Middle frontal gyrus (tissue), 1 donor: ENCODE measurements around the gene KRT33B.

Source experiments
- DNase-seq: peaks from one replicate; pipeline ENCODE4 v3.0.0-alpha.2; 2015; ENCODE audit warnings: low spot score; ENCODE audit errors: extremely low spot score

KRT33B gene

DNA sequence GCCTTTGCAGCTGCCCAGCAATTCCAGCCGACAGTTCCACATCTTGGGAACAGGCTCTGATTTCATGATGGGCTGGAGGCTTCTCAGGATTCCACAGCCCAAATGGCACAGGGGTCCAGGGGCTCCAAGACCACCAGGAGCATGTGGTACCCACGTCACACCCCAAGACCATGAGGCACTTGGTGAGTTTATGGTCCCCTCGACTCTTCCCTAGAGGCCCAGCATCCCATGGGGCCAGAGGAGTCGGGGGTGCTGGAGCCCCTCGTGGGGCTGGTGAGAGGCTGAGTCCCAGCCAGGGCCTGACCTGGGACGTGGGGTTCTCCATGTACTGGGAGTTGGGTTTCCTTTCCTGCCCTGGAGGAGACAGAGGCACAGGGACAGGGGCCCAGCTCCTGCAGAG lies 44.0 kb downstream of the KRT33B start:
- no peak for DNase-seq

DNA sequence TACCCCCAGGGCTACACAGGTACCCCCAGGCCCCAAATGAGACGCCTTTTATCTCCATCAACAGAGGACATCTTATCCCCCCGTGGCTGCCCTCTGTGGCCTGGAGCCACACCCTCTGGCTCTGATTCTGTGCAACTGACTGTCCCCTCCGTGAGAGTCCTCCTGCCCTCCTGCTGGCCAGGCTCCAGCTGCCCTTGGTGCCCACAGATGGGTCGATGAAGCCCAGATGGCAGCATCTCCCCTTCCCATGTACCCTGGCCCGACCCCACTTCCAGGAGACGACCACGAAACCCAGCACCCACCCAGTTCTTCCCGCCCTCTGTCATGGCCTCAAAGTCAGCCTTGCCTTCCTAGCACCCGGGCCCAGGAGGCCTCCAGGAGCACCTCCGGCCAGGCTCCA lies 44.5 kb downstream of the KRT33B start:
- DNase-seq: no peak

DNA sequence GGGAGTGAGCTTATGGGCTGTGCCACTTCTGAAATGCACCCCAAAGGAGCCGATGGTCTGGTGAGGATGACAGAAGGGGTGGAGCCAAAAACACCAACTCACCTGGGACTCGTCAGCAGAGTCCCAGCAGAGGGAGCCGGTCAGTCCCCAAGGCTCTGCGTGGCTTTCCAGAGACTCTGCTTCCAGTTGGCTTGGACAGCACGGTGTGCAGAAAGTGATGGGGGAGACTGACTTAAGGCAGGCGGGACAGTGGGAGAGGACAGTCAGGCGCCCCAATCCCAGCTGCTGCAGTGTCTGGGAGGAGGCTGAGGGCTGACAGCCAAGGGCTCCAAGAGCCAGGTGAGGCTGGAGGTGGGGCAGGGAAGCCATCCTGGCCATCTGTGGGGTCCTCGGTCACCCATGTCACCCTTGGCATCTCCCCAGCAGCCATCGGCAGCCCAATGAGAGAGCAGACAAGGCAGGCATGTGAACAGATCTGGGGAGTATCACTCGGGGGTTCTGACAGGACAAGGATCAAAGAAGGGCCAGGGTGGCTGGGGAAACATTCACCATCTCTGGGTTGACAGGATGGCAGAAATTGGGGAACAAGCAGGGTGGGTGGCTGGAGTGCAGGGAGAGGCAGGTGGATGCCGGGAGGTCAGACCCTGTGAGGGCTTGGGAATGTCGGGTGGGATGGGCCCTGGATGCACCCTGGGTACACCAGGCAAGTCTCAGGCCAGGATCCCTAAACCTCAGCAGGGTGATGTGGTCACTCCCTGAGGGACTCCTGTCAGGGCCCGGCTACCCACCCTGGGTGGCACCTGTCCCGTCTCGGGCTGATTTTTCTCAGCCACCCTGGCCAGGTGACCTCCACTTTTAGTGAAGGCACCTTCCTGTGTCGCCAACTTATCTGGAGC lies 45.2 kb downstream of the KRT33B start:
- DNase-seq: no peak

GRCh38 chr17:41322903-41323895 lies 46.4 kb downstream of the KRT33B start:
- no peak for DNase-seq

DNA sequence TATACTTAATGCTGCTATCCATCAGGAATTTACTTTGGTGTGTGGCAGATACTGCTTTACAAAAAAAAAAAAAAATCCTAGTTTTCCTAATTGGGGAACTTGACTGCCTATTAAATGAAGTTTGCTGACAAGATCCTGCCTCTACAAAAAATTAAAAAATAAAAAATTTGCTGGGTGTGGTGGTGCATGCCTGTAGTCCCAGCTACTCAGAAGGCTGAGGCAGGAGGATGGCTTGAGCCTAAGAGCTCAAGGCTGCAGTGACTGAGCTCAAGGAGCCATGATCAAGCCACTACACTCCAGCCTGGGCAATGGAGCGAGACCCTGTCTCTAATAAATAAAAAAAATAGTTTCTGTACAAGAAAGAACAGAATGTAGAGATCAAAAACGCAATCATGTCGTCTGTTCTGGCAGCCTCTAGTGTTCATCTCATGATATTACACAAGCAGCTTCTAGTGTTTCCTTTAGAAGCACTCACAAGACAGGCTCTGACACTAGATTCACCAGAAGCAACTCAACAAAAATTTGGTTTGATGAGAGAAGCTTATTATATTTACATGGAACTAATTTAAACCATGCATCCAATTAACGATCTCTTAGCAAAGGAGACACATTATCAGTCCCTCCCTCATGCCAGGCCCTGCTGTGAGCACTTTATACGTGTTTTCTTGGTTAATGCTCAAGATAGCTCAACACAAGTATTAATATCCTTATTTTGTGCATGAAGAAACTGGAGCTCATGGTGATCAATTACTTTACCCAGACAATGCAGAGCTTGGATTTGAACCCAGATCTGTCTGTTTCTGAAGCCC lies 47.3 kb downstream of the KRT33B start:
- DNase-seq: no peak

DNA sequence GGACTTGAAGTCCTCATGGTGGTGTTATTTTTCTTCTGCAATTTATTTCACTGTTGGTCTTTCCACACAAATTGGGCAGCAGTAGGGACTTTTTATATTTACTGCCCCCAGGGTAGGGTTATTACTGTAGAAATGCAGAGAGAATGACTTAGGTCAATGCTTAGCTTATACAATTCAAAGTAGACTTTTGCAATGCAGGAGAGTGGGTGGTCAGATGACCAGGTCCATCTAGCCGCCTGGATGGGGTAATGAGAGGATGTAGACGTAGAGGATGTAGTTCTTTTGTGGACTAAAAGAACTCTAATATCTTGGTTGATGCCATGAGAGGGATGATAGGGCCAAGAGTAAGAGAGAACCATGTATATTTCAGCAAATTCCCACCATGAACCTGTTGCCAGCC lies 51.4 kb downstream of the KRT33B start:
- no peak for DNase-seq

DNA sequence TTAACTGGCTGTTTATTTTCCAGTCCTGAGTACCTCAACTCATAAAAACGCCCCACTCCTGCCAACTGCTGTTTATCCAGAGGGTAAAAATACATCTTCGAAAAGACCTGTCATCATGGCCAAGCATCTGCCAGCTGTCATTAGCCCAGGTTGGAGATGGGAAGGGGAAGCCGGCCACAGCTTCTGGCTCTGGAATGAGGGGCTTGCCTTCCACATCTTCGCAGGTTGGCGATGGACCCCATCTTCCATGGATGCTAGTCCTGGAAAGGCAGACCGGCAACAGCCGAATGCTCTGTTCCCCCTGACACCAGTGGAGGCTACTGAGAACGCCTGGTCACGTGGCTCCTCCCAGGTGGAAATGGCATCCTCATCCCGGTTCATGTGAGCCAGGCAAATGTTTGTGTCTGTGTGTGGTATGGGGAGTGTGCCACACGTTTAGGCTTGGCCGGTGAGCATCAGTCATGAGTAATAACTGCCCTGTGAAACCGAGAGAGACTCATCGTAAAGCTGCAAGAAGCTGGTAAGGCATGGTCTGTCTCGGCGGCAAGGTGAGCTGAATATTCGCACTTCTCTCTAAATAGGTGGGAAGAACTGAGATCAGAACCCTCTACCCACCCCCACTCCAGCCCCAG lies 53.7 kb downstream of the KRT33B start:
- no peak for DNase-seq

GRCh38 chr17:41315204-41315794 lies 54.3 kb downstream of the KRT33B start, which contains the start of gene KRTAP17-1:
Gene KRTAP17-1 (minus strand): TSS chr17:41315710. CDS start chr17:41315650, 60 bp downstream.
- DNase-seq: no peak
